OCI-M1 (cell line): Measurements from ENCODE around the gene NUP37.
A peak's percentile ranks its signal among the peaks of the same experiment; 100 is the strongest.

Experiments
- DNase-seq: peaks from one replicate; lab custom pipeline; 2025; lab: John Stamatoyannopoulos, UW

Gene NUP37

GRCh38 chr12:102026728-102027127 is 93.2 kb downstream of the NUP37 start:
- peak; percentile 6 for DNase-seq

- DNase-seq: no peak
Observed at GRCh38 chr12:102024765-102025164, 95.1 kb downstream of the NUP37 start.

GRCh38 chr12:102023343-102023930 is 96.5 kb downstream of the NUP37 start:
- no peak for DNase-seq
